Measurements from ENCODE around the gene INTS11. TPM values are rescaled to one million over a fixed set of nuclear protein-coding genes. Genes with fewer than 3 reads are reported as not detected.

Gene INTS11
- total and polyA plus RNA-seq, 2 of the 13 experiments (the other 11 are each of a cell fraction or from before 2014, with no cell fraction given), result 52.8 to 94.8 TPM

GRCh38 chr1:1354271-1355247 lies 30.1 kb upstream of the INTS11 start:
- in situ Hi-C loops (cut with HindIII; ENCODE audit: extremely low pct_ligation_motif_present, low pct_unique_long_range_greater_than_20kb), result no loop called here
- DNase-seq (ENCODE audit: low spot score) (no peak), FAIRE-seq (no peak), ATAC-seq (no peak)
- BruUV-seq (replicated peaks), result no TSS peak
- no peaks in the 10 kb centered on the region for H3K36me3 ChIP-seq (replicated peaks in 1 of 2; ENCODE audit: control insufficient read depth in 1 of 2, insufficient read depth in 2 of 2, low read length in 2 of 2)
- peaks cover 43% of the 10 kb centered on the region for H3K4me1 ChIP-seq (ENCODE audit: insufficient read depth, low read length)
- ChIA-PET CTCF (ENCODE audit: low intra/inter-chr PET ratio, low total read pairs) (no interaction called here), POLR2A (interaction anchor here (1.0 kb wide), 1 partner anchor 19 kb away, joined by 3 read pairs; no protein-coding TSS in a partner anchor)
- H2AFZ ChIP-seq (ENCODE audit: low read length), result no peak overlapping the region
- H3K4me2 ChIP-seq (ENCODE audit: low read depth, low read length), result no peak overlapping the region
- H4K20me1 ChIP-seq (ENCODE audit: insufficient read depth, low read length), result no peaks in the 10 kb centered on the region
- intact Hi-C loops (cut with micrococcal nuclease; ENCODE audit: unreplicated experiment), result no loop called here
- no peaks in the 10 kb centered on the region for H3K27me3 ChIP-seq (ENCODE audit: control insufficient read depth in 1 of 2, insufficient read depth in 2 of 2, low read length in 2 of 2)
- no peaks in the 10 kb centered on the region for H3K9me3 ChIP-seq (ENCODE audit: low read length)
- no peak overlapping the region for H3K27ac ChIP-seq (ENCODE audit: extremely low read length, insufficient read depth, low read length)
- 94% methylated on average over 91 of the region's 116 CpGs for WGBS (ENCODE audit: low lambda C conversion rate)
- H3K9ac ChIP-seq (ENCODE audit: insufficient read depth, low read depth, low read length), result no peak overlapping the region
- no peak overlapping the region for H3K4me3 ChIP-seq (replicated peaks in 1 of 3; ENCODE audit: insufficient read depth in 1 of 3, low read depth in 2 of 3, low read length in 3 of 3)
- H3K79me2 ChIP-seq (ENCODE audit: insufficient read depth, low read length), result peaks cover 4% of the 10 kb centered on the region
- peak; percentile 71 for TF ChIP-seq RBFOX2 (IDR thresholded peaks at IDR 0.05; ENCODE audit: low read depth, low read length)
- TF ChIP-seq PRPF4 (IDR thresholded peaks at IDR 0.05; ENCODE audit: low read depth, low read length, poor library complexity, severe bottlenecking), result peak; percentile 27
- 0 out of 2 replicates have a peak, but pooled peaks have one; percentile 27 for TF ChIP-seq ZBTB38 (CRISPR knock-in tag; IDR thresholded peaks at IDR 0.05)
- TF ChIP-seq AGO2 (optimal IDR thresholded peaks at IDR 0.05; ENCODE audit: low read depth, low read length), result peak; percentile 50
- TF ChIP-seq AGO1 (IDR thresholded peaks at IDR 0.05; ENCODE audit: low read depth, low read length, poor library complexity, severe bottlenecking), result peak; percentile 94
- TF ChIP-seq MXI1 (IDR thresholded peaks at IDR 0.05; ENCODE audit: borderline replicate concordance, low read depth, low read length), result no peak
